Panc1 (cell line): ENCODE results near the gene CACNB1.

Experiments used
- CTCF ChIP-seq: fragments of 450-650 bp; IDR thresholded peaks from 2 replicates; pipeline ENCODE4 v1.5.1; 2017; ENCODE audit warnings: mild to moderate bottlenecking
- POLR2AphosphoS5 ChIP-seq: IDR thresholded peaks from 2 replicates; pipeline ENCODE4 v1.6.1; 2012; ENCODE audit warnings: mild to moderate bottlenecking, low read depth, low read length, moderate library complexity
- REST ChIP-seq, 2 experiments: IDR thresholded peaks; 2 replicates each; pipeline ENCODE4 v1.6.1; 2011 to 2012; ENCODE audit warnings: low read depth in 2 of 2, control low read depth in 1 of 2, low read length in 1 of 2, mild to moderate bottlenecking in 1 of 2, moderate library complexity in 1 of 2; ENCODE audit not compliant: insufficient read depth in 1 of 2
- SIN3A ChIP-seq: IDR thresholded peaks from 2 replicates; pipeline ENCODE4 v1.6.1; 2012; ENCODE audit warnings: low read depth, mild to moderate bottlenecking, low read length, moderate library complexity, borderline replicate concordance; ENCODE audit not compliant: insufficient read depth
- TCF7L2 ChIP-seq: IDR thresholded peaks from 2 replicates; pipeline ENCODE4 v1.6.1; 2011; ENCODE audit warnings: mild to moderate bottlenecking, low read depth, low read length, inconsistent platforms

- no peak for TF ChIP-seq CTCF
- TF ChIP-seq POLR2AphosphoS5 = no peak
- no peak for TF ChIP-seq REST (IDR thresholded peaks at IDR 0.05; ENCODE audit: insufficient read depth in 1 of 2, low read depth in 2 of 2, low read length in 1 of 2)
- no peak for TF ChIP-seq TCF7L2
- no peak for TF ChIP-seq SIN3A
These were observed 26.7 kb upstream of the CACNB1 start for GRCh38 chr17:39223907-39224777.
